H1 (cell line): ENCODE results near the gene GALNT13. TPM values are rescaled to one million over a fixed set of nuclear protein-coding genes. Genes with fewer than 3 reads are reported as not detected.
"Not testable (repeated sequence)": the region's sequence is repeated elsewhere in the genome, so short reads cannot be mapped to it uniquely, and the experiment has no call there.

Experiments used
- CTCF ChIA-PET: fragments of 300-600 bp; sonication (Branson Sonifier 250); formaldehyde crosslinking; loops from one replicate; lab custom pipeline; 2021; ENCODE audit not compliant: partially characterized antibody; lab: Charles Lee
- POLR2A ChIA-PET: fragments of 300-600 bp; sonication (Branson Sonifier 250); formaldehyde crosslinking; loops from one replicate; lab custom pipeline; 2021; ENCODE audit warnings: inconsistent platforms; ENCODE audit not compliant: partially characterized antibody; lab: Charles Lee
- DNase-seq, 2 experiments: peaks; one replicate each; pipeline versions ENCODE4 v3.0.0 to v3.0.0-alpha.2; 2010 to 2022; ENCODE audit warnings: low spot score in 2 of 2, low read depth in 1 of 2, mixed read lengths in 1 of 2
- FAIRE-seq: peaks from 2 replicates; lab custom pipeline; 2011; peaks lifted over from hg19 to GRCh38; lab: Jason Lieb, UNC
- H2AFZ ChIP-seq: 2 replicates; pipeline ENCODE4 v1.8.1; 2012; ENCODE audit warnings: low read length, inconsistent platforms
- H2AK5ac ChIP-seq: 2 replicates; pipeline ENCODE4 v1.6.1; 2013; ENCODE audit warnings: low read depth, low read length
- H2BK120ac ChIP-seq: replicated peaks from 2 replicates; pipeline ENCODE3; 2013; ENCODE audit warnings: low read depth, low read length, inconsistent platforms
- H2BK12ac ChIP-seq: 2 replicates; pipeline ENCODE4 v1.6.1; 2013; ENCODE audit warnings: low read depth, low read length
- H2BK15ac ChIP-seq: 2 replicates; pipeline ENCODE4 v1.6.1; 2013; ENCODE audit warnings: low read length
- H2BK20ac ChIP-seq: 2 replicates; pipeline ENCODE4 v1.6.1; 2013; ENCODE audit warnings: low read length
- H2BK5ac ChIP-seq: 2 replicates; pipeline ENCODE4 v1.6.1; 2013; ENCODE audit warnings: low read depth, low read length
- H3K14ac ChIP-seq: 2 replicates; pipeline ENCODE4 v1.6.1; 2013; ENCODE audit warnings: inconsistent platforms; ENCODE audit not compliant: insufficient read length
- H3K18ac ChIP-seq: 2 replicates; pipeline ENCODE4 v1.6.1; 2013; ENCODE audit warnings: low read length; ENCODE audit errors: extremely low read depth
- H3K23ac ChIP-seq: 2 replicates; pipeline ENCODE4 v1.6.1; 2013; ENCODE audit warnings: inconsistent platforms; ENCODE audit not compliant: insufficient read length
- H3K23me2 ChIP-seq: 2 replicates; pipeline ENCODE4 v1.6.1; 2013; ENCODE audit warnings: low read depth, low read length
- H3K27ac ChIP-seq: 2 replicates; pipeline ENCODE4 v1.6.1; 2011; ENCODE audit warnings: low read depth, low read length, inconsistent platforms
- H3K27me3 ChIP-seq, 4 experiments: replicated peaks in 1 of 4; 1 replicate in 1 of 4; 2 replicates in 3 of 4; pipeline versions ENCODE4 v1.6.1 to v1.8.1; 2011 to 2013; ENCODE audit warnings: low read length in 3 of 4, mild to moderate bottlenecking in 3 of 4, inconsistent platforms in 2 of 4, mixed read lengths in 2 of 4, moderate library complexity in 1 of 4; ENCODE audit not compliant: control insufficient read depth in 3 of 4, insufficient read depth in 3 of 4; ENCODE audit errors: extremely low read depth in 1 of 4
- H3K36me3 ChIP-seq, 4 experiments: 2 replicates each; pipeline versions ENCODE4 v1.6.1 to v1.8.1; 2011 to 2013; ENCODE audit warnings: mild to moderate bottlenecking in 4 of 4, low read length in 3 of 4, moderate library complexity in 2 of 4, control low read depth in 1 of 4, inconsistent platforms in 1 of 4; ENCODE audit not compliant: insufficient read depth in 4 of 4, control insufficient read depth in 2 of 4
- H3K4ac ChIP-seq: replicated peaks from 2 replicates; pipeline ENCODE3; 2013; ENCODE audit warnings: low read length, low read depth, mixed read lengths, inconsistent platforms; ENCODE audit not compliant: insufficient read length
- H3K4me1 ChIP-seq, 4 experiments: replicated peaks in 1 of 4; 1 replicate in 1 of 4; 2 replicates in 3 of 4; pipeline versions ENCODE4 v1.6.1 to v1.8.1; 2011 to 2013; ENCODE audit warnings: low read length in 3 of 4, inconsistent platforms in 2 of 4, mixed read lengths in 1 of 4; ENCODE audit not compliant: insufficient read depth in 4 of 4, control insufficient read depth in 3 of 4
- H3K4me2 ChIP-seq, 2 experiments: 2 replicates each; pipeline versions ENCODE4 v1.6.1 to v1.8.1; 2011 to 2013; ENCODE audit warnings: low read depth in 2 of 2, low read length in 2 of 2, control low read depth in 1 of 2, inconsistent platforms in 1 of 2, mild to moderate bottlenecking in 1 of 2; ENCODE audit not compliant: insufficient read depth in 1 of 2
- H3K4me3 ChIP-seq, 4 experiments: fragments of 200-600, 300-600 bp in 1 of 4; sonication (generic), shearing (Covaris generic), sonication (Bioruptor Twin) in 1 of 4; 2 replicates each; pipeline versions ENCODE4 v1.5.1 to v1.8.1; 2011 to 2016; ENCODE audit warnings: low read length in 4 of 4, low read depth in 3 of 4, control low read depth in 2 of 4, inconsistent platforms in 2 of 4, mild to moderate bottlenecking in 2 of 4, mixed read lengths in 1 of 4, moderate library complexity in 1 of 4; ENCODE audit not compliant: insufficient read depth in 2 of 4; ENCODE audit errors: extremely low read depth in 1 of 4
- H3K56ac ChIP-seq: replicated peaks from 2 replicates; pipeline ENCODE3; 2013; ENCODE audit warnings: low read depth, mild to moderate bottlenecking, mixed read lengths, low read length, inconsistent platforms; ENCODE audit not compliant: insufficient read length
- H3K79me1 ChIP-seq: 2 replicates; pipeline ENCODE4 v1.6.1; 2013; ENCODE audit warnings: low read depth, low read length, control low read depth
- H3K79me2 ChIP-seq, 2 experiments: 2 replicates each; pipeline versions ENCODE4 v1.6.1 to v1.8.1; 2012 to 2013; ENCODE audit warnings: low read length in 2 of 2, mild to moderate bottlenecking in 2 of 2, inconsistent platforms in 1 of 2; ENCODE audit not compliant: insufficient read depth in 2 of 2, control insufficient read depth in 1 of 2
- H3K9ac ChIP-seq, 4 experiments: replicated peaks in 1 of 4; 1 replicate in 1 of 4; 2 replicates in 3 of 4; pipeline versions ENCODE4 v1.6.1 to v1.8.1; 2011 to 2013; ENCODE audit warnings: low read depth in 3 of 4, low read length in 3 of 4, control low read depth in 2 of 4, mild to moderate bottlenecking in 2 of 4, moderate library complexity in 2 of 4, inconsistent platforms in 1 of 4; ENCODE audit errors: extremely low read depth in 1 of 4
- H3K9me3 ChIP-seq, 2 experiments: 2 replicates each; pipeline versions ENCODE4 v1.6.1 to v1.8.1; 2012 to 2013; ENCODE audit warnings: mild to moderate bottlenecking in 2 of 2, moderate library complexity in 2 of 2, control low read depth in 1 of 2, inconsistent platforms in 1 of 2, low read depth in 1 of 2, low read length in 1 of 2, mixed read lengths in 1 of 2; ENCODE audit not compliant: insufficient read depth in 2 of 2
- H4K20me1 ChIP-seq, 2 experiments: replicated peaks in 1 of 2; 2 replicates each; pipeline versions ENCODE3 to v1.8.1; 2011 to 2013; ENCODE audit warnings: inconsistent platforms in 2 of 2, low read length in 2 of 2, mild to moderate bottlenecking in 1 of 2; ENCODE audit not compliant: insufficient read depth in 2 of 2, control insufficient read depth in 1 of 2
- H4K5ac ChIP-seq: 2 replicates; pipeline ENCODE4 v1.6.1; 2013; ENCODE audit warnings: low read length, low read depth, mixed read lengths, inconsistent platforms; ENCODE audit not compliant: insufficient read length
- H4K8ac ChIP-seq: 2 replicates; pipeline ENCODE4 v1.8.0; 2013; ENCODE audit warnings: mild to moderate bottlenecking, moderate library complexity, low read length, inconsistent platforms; ENCODE audit not compliant: insufficient read depth; ENCODE audit errors: extremely low read depth
- H4K91ac ChIP-seq: replicated peaks from 2 replicates; pipeline ENCODE3; 2013; ENCODE audit warnings: low read length, mixed read lengths, inconsistent platforms; ENCODE audit not compliant: insufficient read length
- WGBS, 2 experiments: shearing (Covaris generic) in 1 of 2; methylation state at CpG; one replicate each; pipeline versions ENCODE4 v1.1.6 to v1.1.7; 2013 to 2015; ENCODE audit warnings: low lambda C conversion rate in 2 of 2, mixed read lengths in 2 of 2, inconsistent platforms in 1 of 2, low coverage in 1 of 2, missing lambda C conversion rate in 1 of 2; ENCODE audit not compliant: insufficient replicate concordance in 2 of 2, insufficient coverage in 1 of 2, insufficient read length in 1 of 2; ENCODE audit errors: extremely low coverage in 1 of 2, missing lambda C conversion rate in 1 of 2; 5-methylcytosine and 5-hydroxymethylcytosine counted together
- polyA plus RNA-seq, 7 experiments: library from polyadenylated mRNA; depleted of rRNA in 3 of 7; stranded (reverse) in 5 of 7; unstranded in 2 of 7; fragments of >200 nt in 5 of 7; fragments of 200-250 nt in 2 of 7; gene quantifications; 1 replicate in 5 of 7; 2 replicates in 1 of 7; 4 replicates in 1 of 7; pipeline versions ENCODE4 v1.2.1 to v1.2.3, GENCODE V29; 2011 to 2013; ENCODE audit warnings: missing spikeins in 2 of 7, mixed read lengths in 2 of 7
- total RNA-seq: library from RNA; stranded (reverse); fragmentation: NEBNext Ultra II Directional; extraction: Animal tissue kit (Norgen Biotek cat#: 25700); gene quantifications from 2 replicates; pipeline ENCODE4 v1.2.1, GENCODE V29; 2021

GALNT13 gene
- total and polyA plus RNA-seq, 2 of the 8 experiments (the other 6 are each of a cell fraction or from before 2014, with no cell fraction given): 3.2 to 9.6 TPM

- H3K14ac ChIP-seq, H3K79me1 ChIP-seq, H2BK5ac ChIP-seq, H3K4me1 ChIP-seq, POLR2A ChIA-PET, H3K23ac ChIP-seq, H3K27ac ChIP-seq, H4K8ac ChIP-seq, H2BK120ac ChIP-seq, H3K36me3 ChIP-seq, H3K79me2 ChIP-seq, DNase-seq, H3K27me3 ChIP-seq, H2BK12ac ChIP-seq, H2BK15ac ChIP-seq, H3K9ac ChIP-seq, H3K4me2 ChIP-seq, H2AFZ ChIP-seq, H3K9me3 ChIP-seq, H4K91ac ChIP-seq, FAIRE-seq, H3K4ac ChIP-seq, H3K23me2 ChIP-seq, H4K5ac ChIP-seq, H3K56ac ChIP-seq, H4K20me1 ChIP-seq, H3K4me3 ChIP-seq, H2AK5ac ChIP-seq, H3K18ac ChIP-seq, H2BK20ac ChIP-seq: not testable (repeated sequence)
- CTCF ChIA-PET: interaction anchor here (2.7 kb wide), 1 partner anchor 19 kb away, joined by 6 read pairs; no protein-coding TSS in a partner anchor
- 95% methylated on average over 4 of the region's 4 CpGs; no CpG with 5 or more reads in 1 of the 2 experiments for WGBS, 2 experiments
Measured at GRCh38 chr2:154471492-154471891, 599.8 kb downstream of the GALNT13 start.
